Vagina (tissue), 2 donors: ENCODE data around the gene TSPAN32.
"Not testable (repeated sequence)": the region's sequence is repeated elsewhere in the genome, so short reads cannot be mapped to it uniquely, and the experiment has no call there.

ENCODE experiments used
- CTCF ChIP-seq, 3 experiments: fragments of 450-650 bp in 2 of 3; fragments of 200-600 bp in 1 of 3; sonication (generic) in 1 of 3; IDR thresholded peaks; one replicate each; pipeline ENCODE4 v1.5.1; 2017 to 2019; ENCODE audit warnings: antibody characterized with exemption in 3 of 3, mild to moderate bottlenecking in 2 of 3, moderate library complexity in 2 of 3
- POLR2AphosphoS5 ChIP-seq, 2 donors: sonication (generic); formaldehyde crosslinking; IDR thresholded peaks; one replicate each; pipeline ENCODE4 v1.9.0; 2017; ENCODE audit warnings: antibody characterized with exemption in 2 of 2, mild to moderate bottlenecking in 2 of 2, low read depth in 1 of 2; ENCODE audit not compliant: insufficient read depth in 1 of 2

DNA sequence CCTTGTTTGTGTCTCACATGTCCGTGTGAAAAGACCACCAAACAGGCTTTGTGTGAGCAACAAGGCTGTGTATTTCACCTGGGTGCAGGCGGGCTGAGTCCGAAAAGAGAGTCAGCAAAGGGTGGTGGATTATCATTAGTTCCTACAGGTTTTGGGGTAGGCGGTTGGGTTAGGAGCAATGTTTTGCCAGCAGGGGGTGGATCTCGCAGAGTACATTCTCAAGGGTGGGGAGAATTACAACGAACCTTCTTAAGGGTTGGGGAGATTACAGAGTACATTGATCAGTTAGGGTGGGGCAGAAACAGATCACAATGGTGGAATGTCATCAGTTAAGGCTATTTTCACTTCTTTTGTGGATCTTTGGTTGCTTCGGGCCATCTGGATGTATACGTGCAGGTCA, 36.9 kb downstream of the TSPAN32 start:
- TF ChIP-seq POLR2AphosphoS5 (IDR thresholded peaks at IDR 0.05; ENCODE audit: insufficient read depth in 1 of 2, low read depth in 1 of 2); CTCF (IDR thresholded peaks at IDR 0.05): not testable (repeated sequence)
